GM10248 (cell line): ENCODE data around the gene PPIP5K1.

Experiments
- CTCF ChIA-PET: fragments of 300-600 bp; sonication (Branson Sonifier 250); formaldehyde crosslinking; extraction: SDS; loops from one replicate; lab custom pipeline; 2021; ENCODE audit warnings: antibody characterized with exemption; lab: Yijun Ruan, JAX
- POLR2A ChIA-PET: fragments of 350-650 bp; sonication (Branson Sonifier 250); formaldehyde crosslinking; extraction: SDS; loops from one replicate; lab custom pipeline; 2020; ENCODE audit warnings: antibody characterized with exemption; lab: Yijun Ruan, JAX
- DNase-seq: peaks from one replicate; pipeline ENCODE4 v3.0.0; 2012; ENCODE audit errors: extremely low spot score
- TF ChIP-seq, protein P1 (sequence below): IDR thresholded peaks from 2 replicates; pipeline ENCODE4 v1.5.1; 2012; ENCODE audit warnings: mild to moderate bottlenecking, low read depth; ENCODE audit errors: extremely low read depth, missing control alignments, control extremely low read depth

The PPIP5K1 gene

DNA sequence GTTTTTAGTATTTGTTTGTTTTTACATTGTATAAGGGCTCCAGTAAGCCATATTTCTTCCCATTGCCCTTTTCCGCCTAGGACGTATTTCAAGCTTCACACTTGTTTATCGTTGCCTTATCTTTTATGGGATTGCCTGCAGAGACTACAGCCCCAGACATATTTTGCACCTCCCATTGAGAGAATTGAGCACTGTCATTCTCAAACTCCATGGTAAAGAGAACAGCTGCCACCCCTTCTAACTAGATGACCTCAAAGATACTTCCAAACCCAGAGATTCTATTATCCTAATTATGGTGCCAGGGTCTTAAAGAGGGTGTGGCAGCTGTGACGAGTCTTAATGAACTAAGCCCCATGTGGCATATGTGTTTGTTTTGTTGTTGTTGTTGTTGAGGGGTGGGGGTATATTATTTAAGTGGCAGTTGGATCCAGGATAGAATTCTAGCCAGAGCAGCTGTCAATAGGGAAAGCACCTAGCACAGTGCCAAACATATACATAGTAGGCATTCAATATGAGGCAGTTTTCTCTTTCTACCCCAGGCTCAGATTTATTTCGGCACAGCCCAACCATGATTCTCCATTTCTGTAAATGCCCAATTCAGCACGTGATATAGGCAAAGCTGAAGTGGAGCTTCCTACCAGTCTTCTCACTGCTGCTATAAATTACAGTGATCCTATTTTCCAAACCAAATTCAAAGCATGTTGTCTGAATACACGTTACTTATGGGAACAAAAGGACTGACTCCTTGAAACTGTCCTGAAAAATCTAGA lies 96.1 kb downstream of the PPIP5K1 start:
- TF ChIP-seq, protein P1, sequence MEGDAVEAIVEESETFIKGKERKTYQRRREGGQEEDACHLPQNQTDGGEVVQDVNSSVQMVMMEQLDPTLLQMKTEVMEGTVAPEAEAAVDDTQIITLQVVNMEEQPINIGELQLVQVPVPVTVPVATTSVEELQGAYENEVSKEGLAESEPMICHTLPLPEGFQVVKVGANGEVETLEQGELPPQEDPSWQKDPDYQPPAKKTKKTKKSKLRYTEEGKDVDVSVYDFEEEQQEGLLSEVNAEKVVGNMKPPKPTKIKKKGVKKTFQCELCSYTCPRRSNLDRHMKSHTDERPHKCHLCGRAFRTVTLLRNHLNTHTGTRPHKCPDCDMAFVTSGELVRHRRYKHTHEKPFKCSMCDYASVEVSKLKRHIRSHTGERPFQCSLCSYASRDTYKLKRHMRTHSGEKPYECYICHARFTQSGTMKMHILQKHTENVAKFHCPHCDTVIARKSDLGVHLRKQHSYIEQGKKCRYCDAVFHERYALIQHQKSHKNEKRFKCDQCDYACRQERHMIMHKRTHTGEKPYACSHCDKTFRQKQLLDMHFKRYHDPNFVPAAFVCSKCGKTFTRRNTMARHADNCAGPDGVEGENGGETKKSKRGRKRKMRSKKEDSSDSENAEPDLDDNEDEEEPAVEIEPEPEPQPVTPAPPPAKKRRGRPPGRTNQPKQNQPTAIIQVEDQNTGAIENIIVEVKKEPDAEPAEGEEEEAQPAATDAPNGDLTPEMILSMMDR = no peak
- no peak for DNase-seq
- ChIA-PET CTCF (interaction anchor here (1.2 to 4.3 kb wide), 3 partner anchors 10 to 21 kb away, joined by 3 to 24 read pairs (median 8); no protein-coding TSS in a partner anchor), POLR2A (no interaction called here)

DNA sequence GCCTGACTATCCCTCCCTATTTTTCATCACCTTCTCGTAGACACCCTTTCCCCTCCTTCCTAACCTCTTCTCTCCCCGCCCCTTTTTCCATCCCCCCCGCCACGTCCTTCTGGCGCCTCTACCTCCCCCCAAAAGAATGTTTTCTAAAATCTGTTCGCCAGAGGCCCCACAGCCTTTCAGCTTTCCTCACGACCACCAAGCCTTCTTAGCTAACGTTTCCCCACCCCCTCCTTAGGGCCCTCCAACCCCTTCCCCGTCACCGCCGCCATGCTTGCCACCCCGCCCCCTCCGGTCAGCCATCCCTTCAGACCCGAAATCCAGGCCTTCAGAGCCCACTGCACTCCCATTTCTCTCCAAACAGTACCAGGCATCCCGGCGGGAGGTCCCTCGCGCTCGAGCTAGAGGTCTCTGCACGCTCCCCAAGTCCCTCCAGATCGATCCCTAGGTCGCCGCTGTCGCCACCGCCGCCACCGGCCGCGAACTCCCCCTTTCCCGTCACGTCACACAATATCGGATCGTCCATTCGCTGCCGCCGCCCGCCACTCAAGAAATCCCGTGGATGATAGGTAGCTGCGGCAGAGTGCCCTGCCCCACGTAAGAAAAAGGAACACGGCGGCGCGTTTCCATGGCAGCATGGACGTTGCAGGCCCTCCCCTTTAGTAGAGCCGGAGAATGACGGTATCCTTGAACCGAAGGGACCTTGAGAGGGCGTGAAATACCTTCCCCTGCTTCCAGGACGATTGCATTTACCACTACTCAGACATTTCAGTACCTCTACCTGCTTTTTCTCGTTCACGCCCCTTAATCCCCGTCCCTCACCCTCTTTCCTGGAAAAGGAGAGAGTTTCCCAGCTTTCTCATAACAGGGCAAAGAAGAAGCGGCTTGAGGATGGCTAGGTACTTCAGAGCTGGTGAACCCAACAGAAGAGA lies 97.1 kb downstream of the PPIP5K1 start, which contains the start of gene TP53BP1:
TSS of gene TP53BP1 (minus strand) at position 484 of the 929 bp plus-strand sequence. CDS start at position 371, 113 bp downstream.
- DNase-seq = peak; percentile 96
- ChIA-PET POLR2A (interaction anchor here (0.7 kb wide), 1 partner anchor 101 kb away, joined by 16 read pairs; no protein-coding TSS in a partner anchor), CTCF (interaction anchor here (1.2 to 4.3 kb wide), 5 partner anchors 9 to 117 kb away, joined by 3 to 24 read pairs (median 4); no protein-coding TSS in a partner anchor)
- TF ChIP-seq, protein P1 = no peak

- ChIA-PET POLR2A (no interaction called here), CTCF (interaction anchor here (1.2 to 1.3 kb wide), 2 partner anchors 22 to 116 kb away, joined by 3 to 4 read pairs; no protein-coding TSS in a partner anchor)
- no peak for DNase-seq
- TF ChIP-seq, protein P1 = no peak
These were observed 97.7 kb downstream of the PPIP5K1 start for GRCh38 chr15:43492266-43492665.

DNA sequence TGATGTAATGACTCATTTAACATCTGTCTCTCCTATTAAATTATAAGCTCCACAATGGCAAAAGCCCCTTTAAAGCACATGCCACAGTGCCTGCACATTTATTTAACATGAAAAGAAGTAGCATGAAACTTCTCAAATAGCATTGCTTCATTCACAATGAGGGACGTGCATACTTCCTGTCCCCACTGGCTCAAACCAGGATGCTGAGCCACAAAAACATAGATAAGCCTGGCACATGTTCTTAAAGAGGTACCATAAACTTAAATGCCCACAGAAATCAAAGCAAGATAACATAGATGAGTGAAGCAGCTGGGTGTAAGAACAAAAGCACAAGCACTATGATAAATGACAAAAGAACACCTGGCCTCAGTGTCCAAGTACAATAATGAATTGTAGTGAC lies 100.8 kb downstream of the PPIP5K1 start:
- ChIA-PET POLR2A (interaction anchor here (0.6 kb wide), 1 partner anchor 12 kb away, joined by 3 read pairs; no protein-coding TSS in a partner anchor), CTCF (interaction anchor here (0.8 kb wide), 1 partner anchor 25 kb away, joined by 3 read pairs; no protein-coding TSS in a partner anchor)
- DNase-seq = no peak
- TF ChIP-seq, protein P1 = no peak

- ChIA-PET POLR2A (interaction anchor here (0.6 kb wide), 1 partner anchor 13 kb away, joined by 3 read pairs; no protein-coding TSS in a partner anchor), CTCF (interaction anchor here (0.8 to 1.0 kb wide), 2 partner anchors 25 to 27 kb away, joined by 3 read pairs; no protein-coding TSS in a partner anchor)
- no peak for DNase-seq
- TF ChIP-seq, protein P1 = no peak
These were observed 101.2 kb downstream of the PPIP5K1 start for GRCh38 chr15:43488790-43489189.
